Stomach smooth muscle (tissue), 2 donors: ENCODE measurements around the gene SPINT1.
A peak's percentile ranks its signal among the peaks of the same experiment; 100 is the strongest.

ENCODE experiments used
- H3K27ac ChIP-seq: one replicate; pipeline ENCODE4 v1.7.0; 2013; ENCODE audit warnings: mild to moderate bottlenecking, low read length, inconsistent platforms
- H3K27me3 ChIP-seq, 2 donors: one replicate each; pipeline ENCODE4 v1.7.0; 2013; ENCODE audit warnings: low read length in 2 of 2; ENCODE audit not compliant: insufficient read depth in 2 of 2, control insufficient read depth in 1 of 2
- H3K36me3 ChIP-seq, 2 donors: one replicate each; pipeline ENCODE4 v1.7.0; 2013; ENCODE audit warnings: low read length in 2 of 2; ENCODE audit not compliant: control insufficient read depth in 2 of 2, insufficient read depth in 2 of 2
- H3K4me1 ChIP-seq: one replicate; pipeline ENCODE4 v1.7.0; 2013; ENCODE audit warnings: low read length; ENCODE audit not compliant: control insufficient read depth, insufficient read depth
- H3K4me3 ChIP-seq, 2 donors: one replicate each; pipeline ENCODE4 v1.7.0; 2013; ENCODE audit warnings: low read length in 2 of 2
- H3K9ac ChIP-seq, 2 donors: one replicate each; pipeline ENCODE4 v1.7.0; 2013; ENCODE audit warnings: low read length in 2 of 2, mild to moderate bottlenecking in 1 of 2
- H3K9me3 ChIP-seq, 2 donors: one replicate each; pipeline ENCODE4 v1.7.0; 2013; ENCODE audit warnings: low read length in 2 of 2; ENCODE audit not compliant: control insufficient read depth in 2 of 2
- donor health status: healthy.
- donor health status: Pancreatic carcinoma.

The SPINT1 gene

GRCh38 chr15:40846841-40847222, 3.0 kb downstream of the SPINT1 start:
- no peaks in the 10 kb centered on the region for H3K9me3 ChIP-seq
- H3K36me3 ChIP-seq: no peaks in the 10 kb centered on the region
- no peak overlapping the region for H3K9ac ChIP-seq
- peaks cover 34 to 50% of the 10 kb centered on the region in 2 donors for H3K27me3 ChIP-seq
- H3K4me1 ChIP-seq: peaks cover 24% of the 10 kb centered on the region
- no peak overlapping the region for H3K4me3 ChIP-seq
- H3K27ac ChIP-seq: no peak overlapping the region

DNA sequence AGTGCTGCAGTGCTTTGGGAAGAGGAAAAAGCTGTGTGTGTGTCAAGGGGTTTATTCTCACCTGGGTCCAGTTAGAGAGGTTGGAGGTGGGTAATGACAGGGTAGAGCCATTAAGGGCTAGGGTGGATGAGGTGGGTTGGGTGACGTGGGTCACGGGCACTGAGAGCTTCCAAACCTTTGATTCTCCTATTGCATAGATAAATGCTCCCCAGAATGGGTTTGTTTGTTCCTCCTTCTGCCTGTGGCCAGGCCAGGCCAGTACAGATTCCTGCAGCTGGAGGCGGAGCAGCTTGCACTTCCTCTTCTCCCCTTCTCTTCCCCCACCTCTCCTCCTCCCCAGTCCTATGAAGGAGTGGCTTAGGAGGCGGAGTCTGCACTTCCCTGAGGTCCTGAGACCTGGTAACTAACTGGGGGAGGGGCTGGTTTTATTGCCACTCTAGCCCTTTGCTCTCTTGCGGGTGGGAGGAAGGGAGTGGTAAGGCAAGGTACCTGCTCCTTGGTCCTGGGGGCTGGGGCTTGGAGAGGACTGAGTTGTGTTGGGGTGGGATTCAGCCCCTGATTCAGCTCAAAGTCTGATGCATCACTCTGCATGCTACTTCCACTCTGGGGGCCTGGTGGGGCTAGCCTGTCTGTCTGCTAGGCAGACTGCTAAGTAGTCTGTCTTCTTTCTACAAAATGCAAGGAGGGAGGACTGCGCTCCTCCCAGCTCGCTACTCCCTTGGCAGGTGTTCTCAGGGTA, 3.5 kb downstream of the SPINT1 start:
- Histone ChIP-seq H3K4me3 (no peak overlapping the region), H3K4me1 (peaks cover 24% of the 10 kb centered on the region), H3K9me3 (no peaks in the 10 kb centered on the region), H3K27ac (no peak overlapping the region), H3K27me3 (peaks cover 34 to 49% of the 10 kb centered on the region in 2 donors), H3K36me3 (no peaks in the 10 kb centered on the region), H3K9ac (no peak overlapping the region)

DNA sequence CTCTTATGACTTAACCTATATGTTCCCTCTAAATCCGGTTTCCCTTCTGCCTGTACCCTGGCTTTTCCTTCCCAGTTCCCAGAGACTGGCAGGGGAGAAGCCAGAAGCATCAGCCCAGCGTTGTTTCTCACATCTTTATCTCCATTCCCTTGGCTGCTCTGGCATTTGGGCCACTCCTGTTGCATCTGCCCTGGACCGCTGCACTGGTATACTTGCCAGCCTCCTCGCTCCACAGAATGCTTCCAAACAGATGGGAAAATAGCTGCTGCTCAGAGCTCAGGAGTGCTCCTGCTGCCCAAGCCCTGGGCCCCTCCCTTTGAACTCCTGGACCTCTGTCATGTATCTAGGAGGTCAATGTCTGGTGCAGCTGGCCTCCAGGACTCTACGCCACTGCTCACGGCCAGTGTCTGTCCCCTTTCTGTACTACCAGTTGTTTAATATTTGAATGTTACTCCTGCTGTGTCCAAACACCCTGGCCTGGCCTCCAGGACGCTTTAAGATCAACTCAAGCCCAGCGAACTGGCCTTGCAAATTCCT, 6.8 kb downstream of the SPINT1 start:
- peaks cover 6% of the 10 kb centered on the region for H3K4me1 ChIP-seq
- no peak overlapping the region for H3K27ac ChIP-seq
- no peaks in the 10 kb centered on the region for H3K36me3 ChIP-seq
- H3K27me3 ChIP-seq: peaks cover 19 to 20% of the 10 kb centered on the region in 2 donors
- H3K9ac ChIP-seq: no peak overlapping the region
- H3K4me3 ChIP-seq: no peak overlapping the region
- H3K9me3 ChIP-seq: no peaks in the 10 kb centered on the region

- no peaks in the 10 kb centered on the region for H3K36me3 ChIP-seq
- no peaks in the 10 kb centered on the region for H3K9me3 ChIP-seq
- H3K9ac ChIP-seq: no peak overlapping the region
- H3K27me3 ChIP-seq: peaks cover 1 to 5% of the 10 kb centered on the region in 2 donors
- H3K4me3 ChIP-seq: no peak overlapping the region
- H3K4me1 ChIP-seq: peaks cover 2% of the 10 kb centered on the region
- no peak overlapping the region for H3K27ac ChIP-seq
Observed at GRCh38 chr15:40852529-40852928, 8.7 kb downstream of the SPINT1 start.

DNA sequence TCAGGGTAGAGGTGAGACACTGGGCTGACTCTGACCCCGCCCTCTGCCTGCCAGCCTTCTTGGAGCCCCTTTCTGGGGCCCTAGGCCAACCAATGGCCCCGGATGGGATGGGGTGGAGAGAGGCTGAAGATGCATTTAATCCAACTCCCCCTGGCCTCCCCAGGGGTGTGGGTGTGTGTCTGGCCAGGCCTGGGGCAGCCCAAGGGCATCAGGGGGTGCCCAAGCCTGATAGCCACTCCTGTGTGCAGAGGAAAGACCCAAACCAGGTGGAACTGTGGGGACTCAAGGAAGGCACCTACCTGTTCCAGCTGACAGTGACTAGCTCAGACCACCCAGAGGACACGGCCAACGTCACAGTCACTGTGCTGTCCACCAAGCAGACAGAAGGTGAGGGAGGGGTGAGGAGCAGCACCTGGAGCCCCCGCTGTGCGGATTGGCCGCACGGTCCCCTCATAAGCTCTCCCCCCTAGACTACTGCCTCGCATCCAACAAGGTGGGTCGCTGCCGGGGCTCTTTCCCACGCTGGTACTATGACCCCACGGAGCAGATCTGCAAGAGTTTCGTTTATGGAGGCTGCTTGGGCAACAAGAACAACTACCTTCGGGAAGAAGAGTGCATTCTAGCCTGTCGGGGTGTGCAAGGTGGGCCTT, 9.5 kb downstream of the SPINT1 start:
- Histone ChIP-seq H3K4me3 (no peak overlapping the region), H3K4me1 (peaks cover 4% of the 10 kb centered on the region), H3K27me3 (peaks cover 0 to 6% of the 10 kb centered on the region in 2 donors), H3K27ac (no peak overlapping the region), H3K36me3 (no peaks in the 10 kb centered on the region), H3K9ac (no peak overlapping the region), H3K9me3 (no peaks in the 10 kb centered on the region)

DNA sequence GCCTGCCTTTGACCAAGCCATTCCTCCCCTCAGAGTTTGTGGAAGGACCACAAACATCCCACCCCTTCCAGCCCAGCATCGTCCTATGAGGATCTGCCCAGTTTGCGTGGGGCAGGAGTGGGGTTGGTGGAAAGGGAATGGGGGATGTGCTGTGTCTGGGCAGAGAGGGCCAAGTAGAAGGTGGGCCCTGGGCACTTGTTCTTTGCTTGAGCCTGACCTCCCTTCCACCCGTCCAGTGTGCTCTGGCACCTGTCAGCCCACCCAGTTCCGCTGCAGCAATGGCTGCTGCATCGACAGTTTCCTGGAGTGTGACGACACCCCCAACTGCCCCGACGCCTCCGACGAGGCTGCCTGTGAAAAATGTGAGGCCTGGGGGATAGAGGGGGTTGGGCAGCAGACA, 10.3 kb downstream of the SPINT1 start:
- no peak overlapping the region for H3K9ac ChIP-seq
- no peak overlapping the region for H3K4me3 ChIP-seq
- no peak overlapping the region for H3K27ac ChIP-seq
- no peaks in the 10 kb centered on the region for H3K9me3 ChIP-seq
- peaks cover 0 to 13% of the 10 kb centered on the region in 2 donors for H3K27me3 ChIP-seq
- H3K36me3 ChIP-seq: no peaks in the 10 kb centered on the region
- H3K4me1 ChIP-seq: peaks cover 4% of the 10 kb centered on the region

DNA sequence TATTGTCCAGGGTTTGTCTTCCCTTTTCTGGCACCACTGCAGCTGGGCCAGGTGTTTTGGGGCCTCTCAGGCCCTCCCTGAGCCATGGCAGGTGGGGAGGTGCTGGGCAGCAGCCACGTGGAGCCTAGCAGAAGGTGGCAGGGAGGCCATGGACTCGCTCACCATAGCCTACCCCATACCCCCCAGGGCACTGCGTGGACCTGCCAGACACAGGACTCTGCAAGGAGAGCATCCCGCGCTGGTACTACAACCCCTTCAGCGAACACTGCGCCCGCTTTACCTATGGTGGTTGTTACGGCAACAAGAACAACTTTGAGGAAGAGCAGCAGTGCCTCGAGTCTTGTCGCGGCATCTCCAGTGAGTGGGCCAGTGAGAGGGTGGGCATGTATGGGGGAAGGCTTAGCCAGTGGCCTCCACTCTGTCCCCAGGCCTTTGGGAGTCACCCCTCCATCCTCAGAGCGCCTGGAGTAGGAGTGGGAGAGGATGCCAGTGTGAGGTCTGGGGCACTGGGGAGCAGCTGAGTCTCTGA, 11.9 kb downstream of the SPINT1 start:
- H3K9ac ChIP-seq: no peak overlapping the region
- H3K27ac ChIP-seq: no peak overlapping the region
- H3K36me3 ChIP-seq: no peaks in the 10 kb centered on the region
- peaks cover 4 to 14% of the 10 kb centered on the region in 2 donors for H3K27me3 ChIP-seq
- no peaks in the 10 kb centered on the region for H3K9me3 ChIP-seq
- H3K4me1 ChIP-seq: peaks cover 4% of the 10 kb centered on the region
- H3K4me3 ChIP-seq: no peak overlapping the region

GRCh38 chr15:40856746-40857145, 12.9 kb downstream of the SPINT1 start:
- no peak overlapping the region for H3K27ac ChIP-seq
- H3K9ac ChIP-seq: no peak overlapping the region
- peaks cover 4 to 14% of the 10 kb centered on the region in 2 donors for H3K27me3 ChIP-seq

DNA sequence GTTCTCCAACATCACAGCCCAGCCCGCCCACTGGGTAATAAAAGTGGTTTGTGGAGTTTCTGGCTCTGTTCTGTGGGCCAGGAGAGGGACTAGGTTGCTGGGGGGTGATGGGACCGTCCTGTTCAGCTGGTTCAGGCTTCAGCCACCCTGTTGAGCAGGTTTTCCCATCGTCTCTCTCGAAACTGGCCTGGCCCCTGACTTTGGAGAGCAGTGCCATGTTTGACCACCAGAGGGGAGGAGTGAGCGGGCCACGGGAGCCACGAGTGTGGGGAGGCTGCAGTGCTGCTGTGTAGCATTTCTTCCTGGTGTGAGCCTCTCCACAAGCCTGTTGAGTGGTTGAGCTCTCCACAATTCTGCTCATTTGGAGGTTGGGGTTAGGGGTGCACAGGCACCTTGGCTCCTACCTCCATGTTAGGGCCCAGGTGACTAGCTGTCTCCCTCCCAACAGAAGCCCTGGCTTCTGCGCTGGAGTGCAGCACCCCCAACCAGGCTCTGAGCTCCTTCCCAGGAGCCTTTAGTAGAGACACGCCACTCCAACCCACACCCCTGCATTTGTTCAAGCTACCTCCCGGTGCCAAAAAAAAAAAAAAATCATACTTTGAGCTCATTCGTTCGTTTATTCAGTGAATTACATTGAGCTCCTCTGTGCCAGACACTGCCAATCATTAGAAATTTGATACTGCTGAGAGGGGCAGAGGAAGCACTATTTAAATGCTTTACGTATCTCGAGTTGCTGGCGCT, 13.9 kb downstream of the SPINT1 start:
- Histone ChIP-seq H3K36me3 (no peaks in the 10 kb centered on the region), H3K9me3 (no peaks in the 10 kb centered on the region), H3K27me3 (peaks cover 4 to 14% of the 10 kb centered on the region in 2 donors), H3K27ac (no peak overlapping the region), H3K9ac (no peak overlapping the region), H3K4me1 (peaks cover 4% of the 10 kb centered on the region), H3K4me3 (peak overlapping the region in 1 of 2 donors; percentile 29)

More at GRCh38 chr15:40856746-40857145, 12.9 kb downstream of the SPINT1 start:
- no peaks in the 10 kb centered on the region for H3K9me3 ChIP-seq
- H3K36me3 ChIP-seq: no peaks in the 10 kb centered on the region
- H3K4me3 ChIP-seq: no peak overlapping the region
- peaks cover 4% of the 10 kb centered on the region for H3K4me1 ChIP-seq

- no peaks in the 10 kb centered on the region for H3K9me3 ChIP-seq
- H3K36me3 ChIP-seq: no peaks in the 10 kb centered on the region
- peaks cover 4 to 13% of the 10 kb centered on the region in 2 donors for H3K27me3 ChIP-seq
- H3K27ac ChIP-seq: no peak overlapping the region
- no peak overlapping the region for H3K9ac ChIP-seq
- peaks cover 4% of the 10 kb centered on the region for H3K4me1 ChIP-seq
- H3K4me3 ChIP-seq: no peak overlapping the region
Observed at GRCh38 chr15:40858706-40859105, 14.9 kb downstream of the SPINT1 start.
